Activated T-helper 17 cell treated with anti-CD3 and anti-CD28 coated beads, Interleukin-2, amount 50 U/mL, for 72 hours (primary cell): ENCODE measurements around the gene BNC2. TPM values are rescaled to one million over a fixed set of nuclear protein-coding genes. Genes with fewer than 3 reads are reported as not detected.

Source experiments
- ATAC-seq: fragments of 150-1000 bp; cut with Tn5 transposase; replicated peaks from 2 replicates; pipeline ENCODE4 v1.10.0; 2021; ENCODE audit warnings: mild to moderate bottlenecking, moderate library complexity
- H3K27ac Mint-ChIP-seq: one replicate; pipeline ENCODE4 v1.8.0; 2022; ENCODE audit warnings: mixed read lengths
- H3K27me3 Mint-ChIP-seq: one replicate; pipeline ENCODE4 v1.8.0; 2022; ENCODE audit warnings: mixed read lengths
- H3K36me3 Mint-ChIP-seq: one replicate; pipeline ENCODE4 v1.8.0; 2022; ENCODE audit warnings: low read depth, mild to moderate bottlenecking, mixed read lengths
- H3K4me1 Mint-ChIP-seq: one replicate; pipeline ENCODE4 v1.8.0; 2022; ENCODE audit warnings: mixed read lengths
- H3K4me3 Mint-ChIP-seq: one replicate; pipeline ENCODE4 v1.8.0; 2022; ENCODE audit warnings: mild to moderate bottlenecking, mixed read lengths
- H3K9me3 Mint-ChIP-seq: one replicate; pipeline ENCODE4 v1.8.0; 2022; ENCODE audit warnings: mixed read lengths
- total RNA-seq, 2 donors: library from RNA; stranded (reverse); gene quantifications; one replicate each; pipeline ENCODE4 v1.2.3, GENCODE V29; 2022

Gene BNC2
- total RNA-seq, 2 donors from 2014 or later = not detected

DNA sequence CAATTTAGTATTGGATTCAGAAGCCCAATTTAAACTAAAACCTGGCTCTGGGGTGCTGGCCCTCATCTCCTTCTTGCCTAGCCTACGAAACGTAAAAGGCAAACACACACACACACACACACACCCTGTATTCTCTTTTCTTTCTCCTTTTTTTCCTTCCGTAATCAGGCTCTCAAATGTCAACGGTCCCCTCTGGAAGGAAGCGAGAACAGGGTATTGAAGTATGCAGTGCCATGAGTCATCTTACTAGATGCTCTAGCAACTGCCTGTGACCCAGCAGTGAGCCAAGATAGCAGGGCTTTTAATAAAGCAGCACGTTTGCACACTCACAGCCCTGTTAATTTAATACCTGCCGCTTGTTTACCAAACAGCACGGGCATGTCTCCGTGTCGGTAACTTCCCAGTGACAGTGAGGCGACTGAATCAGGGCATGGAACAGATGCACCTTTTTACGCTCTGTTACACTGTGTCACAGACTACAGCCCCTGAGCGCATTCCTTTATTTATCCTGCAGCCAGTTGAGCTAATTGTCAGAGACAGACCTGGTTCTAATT lies 243.8 kb downstream of the BNC2 start:
- no peaks in the 10 kb centered on the region for H3K27me3 Mint-ChIP-seq

DNA sequence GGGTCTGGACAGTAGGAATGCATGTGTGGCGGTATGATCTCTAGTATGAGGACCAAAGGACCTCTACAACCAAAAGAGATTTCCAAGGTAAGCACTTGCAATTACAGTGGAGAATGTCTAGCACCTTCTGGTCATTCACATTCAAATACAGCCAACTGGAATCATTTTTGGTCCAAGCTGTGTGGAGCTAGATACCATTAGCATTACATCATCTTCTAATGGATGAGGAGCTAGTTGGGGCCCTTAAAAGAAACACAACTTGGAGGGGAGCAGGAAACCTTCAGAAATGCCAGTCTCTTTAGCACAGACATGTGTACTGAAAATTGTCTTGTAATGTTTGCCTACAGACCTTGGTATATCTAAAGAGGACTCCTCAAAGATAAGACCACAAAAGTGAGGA lies 244.7 kb downstream of the BNC2 start:
- Mint-ChIP-seq H3K27ac (no peak overlapping the region), H3K4me1 (no peaks in the 10 kb centered on the region), H3K9me3 (peaks cover 8% of the 10 kb centered on the region), H3K36me3 (no peaks in the 10 kb centered on the region), H3K4me3 (no peak overlapping the region), H3K27me3 (no peaks in the 10 kb centered on the region)
- no peak for ATAC-seq

More for the DNA sequence above, 243.8 kb downstream of the BNC2 start:
- no peak for ATAC-seq
- Mint-ChIP-seq H3K9me3 (peaks cover 8% of the 10 kb centered on the region), H3K27ac (no peak overlapping the region), H3K4me1 (no peaks in the 10 kb centered on the region), H3K4me3 (no peak overlapping the region), H3K36me3 (no peaks in the 10 kb centered on the region)

DNA sequence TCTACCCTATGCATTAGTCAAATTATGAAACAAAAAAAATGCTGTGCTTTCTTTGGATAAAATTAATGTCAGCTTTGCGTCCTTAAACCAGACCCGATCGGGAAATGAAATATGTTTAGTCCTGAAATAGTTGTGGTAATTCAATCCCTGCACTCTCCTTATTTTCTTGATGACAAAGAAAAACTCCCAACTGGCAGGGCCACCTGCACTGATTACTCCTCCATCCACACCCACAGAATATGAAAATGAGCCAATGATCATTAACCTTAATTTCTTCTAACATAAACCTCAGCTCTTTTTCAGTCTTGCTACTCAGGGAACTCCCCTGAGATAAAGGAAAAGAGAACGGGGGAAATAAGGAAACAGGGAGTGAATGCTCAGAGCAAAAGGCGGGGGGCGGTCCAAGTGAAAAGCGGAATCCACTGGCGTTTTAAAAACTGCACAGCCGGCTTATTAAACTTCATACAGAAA lies 245.3 kb downstream of the BNC2 start:
- Mint-ChIP-seq H3K27me3 (no peaks in the 10 kb centered on the region), H3K4me1 (no peaks in the 10 kb centered on the region), H3K36me3 (no peaks in the 10 kb centered on the region), H3K9me3 (peaks cover 8% of the 10 kb centered on the region), H3K4me3 (no peak overlapping the region), H3K27ac (no peak overlapping the region)
- no peak for ATAC-seq

DNA sequence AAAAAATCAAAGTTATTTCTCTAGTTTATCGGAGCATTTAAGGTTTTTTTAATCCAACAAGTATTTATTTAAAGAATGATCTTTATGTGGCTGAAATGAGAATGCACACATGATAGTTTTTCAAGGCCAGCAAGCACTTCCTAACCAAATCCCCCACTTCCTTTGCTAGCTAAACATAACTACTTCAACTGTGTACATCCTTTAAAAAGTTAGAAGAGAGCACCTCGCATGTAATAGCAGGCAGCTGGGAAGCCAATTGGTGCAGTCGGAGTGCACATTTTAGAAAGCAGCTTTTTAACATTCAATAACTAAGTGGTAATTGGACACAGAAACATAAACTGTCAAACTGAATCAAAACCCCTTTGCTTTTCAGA lies 245.7 kb downstream of the BNC2 start:
- Mint-ChIP-seq H3K27ac (no peak overlapping the region), H3K27me3 (no peaks in the 10 kb centered on the region), H3K9me3 (peaks cover 8% of the 10 kb centered on the region), H3K4me3 (no peak overlapping the region), H3K4me1 (no peaks in the 10 kb centered on the region), H3K36me3 (no peaks in the 10 kb centered on the region)
- ATAC-seq = no peak

DNA sequence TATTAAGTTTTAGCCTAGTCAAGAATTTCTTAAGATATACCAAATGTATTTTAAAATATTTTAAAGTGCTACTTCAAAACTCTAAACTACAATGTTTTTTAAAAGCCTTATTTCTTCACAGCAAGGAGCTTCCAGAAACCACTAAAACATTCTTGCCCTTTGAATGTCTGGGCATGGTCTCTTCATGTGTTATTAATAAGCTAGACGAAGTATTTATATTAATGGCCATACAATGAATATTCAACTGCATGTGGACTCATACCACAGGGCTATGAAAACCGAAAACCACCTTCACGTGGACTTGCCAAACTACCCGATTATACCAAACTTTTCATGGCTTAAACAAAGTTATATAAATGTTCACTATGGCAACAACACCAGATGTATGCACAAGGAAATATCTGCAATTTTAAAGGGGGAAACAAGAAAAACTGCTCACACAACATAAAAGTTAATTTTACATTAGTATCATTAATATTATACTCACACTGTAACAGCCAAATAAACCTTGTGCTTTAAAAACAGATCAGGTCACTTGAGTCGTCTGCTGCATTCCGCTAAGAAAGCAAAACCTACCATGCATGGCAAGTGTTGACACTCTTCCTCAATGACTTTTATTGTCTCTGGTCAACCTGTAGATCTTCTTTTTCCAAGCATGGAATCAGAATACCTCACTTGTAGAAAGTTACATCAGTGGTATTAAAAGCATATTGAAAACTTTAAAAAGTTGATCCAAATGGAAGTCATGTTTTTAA lies 246.3 kb downstream of the BNC2 start:
- Mint-ChIP-seq H3K4me3 (no peak overlapping the region), H3K4me1 (no peaks in the 10 kb centered on the region), H3K36me3 (no peaks in the 10 kb centered on the region), H3K9me3 (peaks cover 8% of the 10 kb centered on the region), H3K27me3 (no peaks in the 10 kb centered on the region), H3K27ac (no peak overlapping the region)
- ATAC-seq = no peak

- Mint-ChIP-seq H3K36me3 (no peaks in the 10 kb centered on the region), H3K27me3 (no peaks in the 10 kb centered on the region), H3K27ac (no peak overlapping the region), H3K4me3 (no peak overlapping the region), H3K4me1 (no peaks in the 10 kb centered on the region), H3K9me3 (peaks cover 8% of the 10 kb centered on the region)
- ATAC-seq = no peak
These were observed 247.9 kb downstream of the BNC2 start for GRCh38 chr9:16622541-16622940.

DNA sequence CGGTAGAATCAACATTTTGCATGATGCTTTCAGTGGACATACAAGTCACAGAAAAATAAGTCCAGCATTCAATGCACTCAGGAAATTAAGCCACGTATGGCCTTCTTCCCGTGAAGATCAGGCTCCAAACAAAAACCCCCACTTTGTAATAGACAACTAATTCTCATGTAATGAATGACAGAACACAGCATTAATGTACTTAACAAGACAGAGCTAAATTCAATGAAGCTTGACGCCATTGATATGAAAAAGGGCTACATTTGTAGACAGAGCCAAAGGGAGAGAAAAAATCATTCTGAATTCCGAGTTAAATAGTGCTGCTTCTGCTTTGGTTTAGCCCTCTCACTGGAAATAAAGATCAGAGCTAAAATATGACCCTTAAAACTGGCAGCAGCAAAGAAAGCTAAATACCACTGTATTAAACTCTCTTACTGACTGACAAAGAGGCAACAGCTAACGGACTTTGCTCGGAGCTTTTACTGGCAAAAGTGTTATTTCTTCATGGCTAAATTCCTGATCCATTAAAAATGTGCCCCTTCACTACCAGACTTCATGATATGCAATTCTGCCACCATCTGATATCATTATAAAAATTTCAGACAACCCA lies 250.5 kb downstream of the BNC2 start:
- Mint-ChIP-seq H3K9me3 (peaks cover 8% of the 10 kb centered on the region), H3K27me3 (no peaks in the 10 kb centered on the region), H3K36me3 (no peaks in the 10 kb centered on the region), H3K4me1 (no peaks in the 10 kb centered on the region), H3K4me3 (no peak overlapping the region), H3K27ac (no peak overlapping the region)
- no peak for ATAC-seq

DNA sequence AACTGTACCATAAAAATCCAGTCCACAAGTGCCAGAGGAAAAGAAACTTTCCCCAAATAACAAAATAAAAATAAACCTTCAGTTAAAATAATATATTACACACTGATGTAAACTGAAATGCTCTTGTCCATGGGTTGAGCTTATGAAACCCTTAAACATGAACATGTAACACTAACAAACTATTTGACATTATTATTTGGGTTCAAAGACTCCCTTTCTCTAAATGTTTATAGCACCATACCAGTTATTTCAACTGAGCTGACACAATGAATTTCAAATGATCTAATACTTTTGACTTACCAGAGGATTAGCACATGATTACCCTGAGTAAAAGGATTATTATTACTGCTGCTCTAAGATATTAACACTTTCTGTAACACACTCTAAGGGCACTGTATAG lies 251.1 kb downstream of the BNC2 start:
- H3K36me3 Mint-ChIP-seq = no peaks in the 10 kb centered on the region
- no peak overlapping the region for H3K27ac Mint-ChIP-seq
- no peaks in the 10 kb centered on the region for H3K27me3 Mint-ChIP-seq
- no peak for ATAC-seq
- H3K4me3 Mint-ChIP-seq = no peak overlapping the region
- peaks cover 4% of the 10 kb centered on the region for H3K9me3 Mint-ChIP-seq
- H3K4me1 Mint-ChIP-seq = no peaks in the 10 kb centered on the region

GRCh38 chr9:16618524-16618923 lies 251.9 kb downstream of the BNC2 start:
- no peaks in the 10 kb centered on the region for H3K4me1 Mint-ChIP-seq
- ATAC-seq = no peak
- no peak overlapping the region for H3K4me3 Mint-ChIP-seq

GRCh38 chr9:16616686-16617085 lies 253.8 kb downstream of the BNC2 start:
- Mint-ChIP-seq H3K27me3 (no peaks in the 10 kb centered on the region), H3K4me3 (no peak overlapping the region), H3K27ac (no peak overlapping the region), H3K9me3 (peaks cover 9% of the 10 kb centered on the region), H3K36me3 (no peaks in the 10 kb centered on the region), H3K4me1 (no peaks in the 10 kb centered on the region)
- ATAC-seq = no peak

More at GRCh38 chr9:16618524-16618923, 251.9 kb downstream of the BNC2 start:
- no peaks in the 10 kb centered on the region for H3K36me3 Mint-ChIP-seq
- peaks cover 9% of the 10 kb centered on the region for H3K9me3 Mint-ChIP-seq
- H3K27me3 Mint-ChIP-seq = no peaks in the 10 kb centered on the region
- H3K27ac Mint-ChIP-seq = no peak overlapping the region

DNA sequence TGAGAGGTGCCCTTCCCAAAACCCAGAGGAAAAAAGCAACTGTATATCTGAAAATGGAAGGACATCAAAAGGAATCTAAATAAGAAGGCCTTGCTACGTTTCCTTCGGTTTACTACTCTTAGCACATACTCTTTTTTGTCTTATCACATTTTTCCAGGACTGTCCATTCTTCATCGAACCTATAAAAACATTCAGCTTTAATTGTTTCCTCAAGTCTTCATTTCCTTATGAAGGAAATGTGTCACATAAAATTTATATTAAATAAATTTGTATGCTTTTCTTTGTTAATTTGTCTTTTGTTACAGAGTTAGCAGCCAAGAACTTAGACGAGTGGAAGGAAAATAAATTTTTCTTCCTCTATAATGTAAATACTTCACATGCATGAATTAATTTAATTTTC lies 255.0 kb downstream of the BNC2 start:
- peaks cover 9% of the 10 kb centered on the region for H3K9me3 Mint-ChIP-seq
- H3K27me3 Mint-ChIP-seq = no peaks in the 10 kb centered on the region
- no peak overlapping the region for H3K4me3 Mint-ChIP-seq
- H3K27ac Mint-ChIP-seq = no peak overlapping the region
- H3K4me1 Mint-ChIP-seq = no peaks in the 10 kb centered on the region
- no peaks in the 10 kb centered on the region for H3K36me3 Mint-ChIP-seq
- ATAC-seq = no peak

DNA sequence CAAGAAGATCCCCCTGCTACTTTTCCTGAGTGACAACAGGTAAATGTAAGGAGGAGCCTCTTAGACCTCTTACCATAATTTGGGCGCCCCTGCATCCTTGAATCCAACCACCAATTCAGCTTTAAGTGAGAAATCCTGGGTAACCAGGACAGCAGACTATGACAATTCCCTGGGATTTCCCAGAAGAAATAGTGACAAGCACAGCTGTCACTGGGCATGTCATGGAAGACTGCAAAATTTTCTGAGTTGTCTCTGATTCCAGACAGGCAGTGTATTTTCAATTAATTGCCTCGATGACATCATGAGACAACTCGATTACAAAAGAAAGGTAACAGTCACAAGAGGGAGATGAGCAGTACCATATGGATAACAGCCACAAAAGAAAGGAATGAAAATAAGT lies 256.9 kb downstream of the BNC2 start:
- H3K27ac Mint-ChIP-seq = no peak overlapping the region
- no peaks in the 10 kb centered on the region for H3K27me3 Mint-ChIP-seq
- H3K4me1 Mint-ChIP-seq = no peaks in the 10 kb centered on the region
- no peak overlapping the region for H3K4me3 Mint-ChIP-seq
- no peak for ATAC-seq
- H3K36me3 Mint-ChIP-seq = no peaks in the 10 kb centered on the region
- H3K9me3 Mint-ChIP-seq = peaks cover 14% of the 10 kb centered on the region

GRCh38 chr9:16613051-16613450 lies 257.4 kb downstream of the BNC2 start:
- H3K36me3 Mint-ChIP-seq = no peaks in the 10 kb centered on the region
- no peak overlapping the region for H3K27ac Mint-ChIP-seq
- ATAC-seq = no peak
- H3K4me1 Mint-ChIP-seq = no peaks in the 10 kb centered on the region
- no peaks in the 10 kb centered on the region for H3K27me3 Mint-ChIP-seq
- H3K9me3 Mint-ChIP-seq = peaks cover 14% of the 10 kb centered on the region
- no peak overlapping the region for H3K4me3 Mint-ChIP-seq

DNA sequence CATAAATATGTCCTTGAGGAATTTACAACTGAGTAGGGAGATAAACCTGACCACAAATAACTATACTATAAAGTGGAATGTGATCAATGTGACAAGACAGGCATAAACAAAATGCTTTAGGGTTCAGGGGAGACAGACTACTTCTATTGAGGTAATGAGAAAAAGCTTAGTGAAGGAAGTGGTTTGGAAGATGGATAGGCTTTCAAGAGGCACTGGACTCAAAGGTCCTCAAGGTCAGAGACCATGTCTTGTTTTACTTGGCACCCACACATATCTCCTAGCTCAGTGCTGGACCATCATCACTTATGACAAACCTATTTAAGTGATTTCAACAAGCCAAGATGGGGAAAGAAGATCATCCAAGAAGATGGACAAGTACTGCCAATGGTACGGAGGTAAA lies 257.8 kb downstream of the BNC2 start:
- Mint-ChIP-seq H3K4me1 (no peaks in the 10 kb centered on the region), H3K27ac (no peak overlapping the region), H3K27me3 (no peaks in the 10 kb centered on the region), H3K9me3 (peaks cover 14% of the 10 kb centered on the region), H3K36me3 (no peaks in the 10 kb centered on the region), H3K4me3 (no peak overlapping the region)
- no peak for ATAC-seq

DNA sequence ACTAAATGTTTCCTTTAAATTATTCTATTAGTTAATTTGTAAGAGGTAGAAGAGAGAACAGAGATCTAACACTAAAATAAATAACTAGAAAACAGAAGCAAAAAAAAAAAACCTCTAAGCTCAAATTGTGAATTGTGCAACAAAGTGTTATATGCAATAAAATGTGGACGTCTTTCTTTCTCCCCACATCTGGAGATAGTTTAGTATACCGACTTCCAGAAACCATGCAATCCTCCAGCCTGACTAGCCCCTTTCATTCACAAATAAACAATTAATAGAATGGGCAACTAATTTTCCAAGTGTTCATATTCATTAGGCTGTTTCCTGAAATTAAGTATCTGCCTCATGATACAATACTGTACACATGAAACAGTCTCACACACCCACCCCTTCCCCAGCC lies 258.5 kb downstream of the BNC2 start:
- peaks cover 14% of the 10 kb centered on the region for H3K9me3 Mint-ChIP-seq
- H3K36me3 Mint-ChIP-seq = no peaks in the 10 kb centered on the region
- no peaks in the 10 kb centered on the region for H3K4me1 Mint-ChIP-seq
- no peak for ATAC-seq
- no peak overlapping the region for H3K27ac Mint-ChIP-seq
- H3K27me3 Mint-ChIP-seq = no peaks in the 10 kb centered on the region
- H3K4me3 Mint-ChIP-seq = no peak overlapping the region
